ENCODE results near the gene SNX18.
A peak's percentile ranks its signal among the peaks of the same experiment; 100 is the strongest.
"Not testable (repeated sequence)": the region's sequence is repeated elsewhere in the genome, so short reads cannot be mapped to it uniquely, and the experiment has no call there.

SNX18 gene

DNA sequence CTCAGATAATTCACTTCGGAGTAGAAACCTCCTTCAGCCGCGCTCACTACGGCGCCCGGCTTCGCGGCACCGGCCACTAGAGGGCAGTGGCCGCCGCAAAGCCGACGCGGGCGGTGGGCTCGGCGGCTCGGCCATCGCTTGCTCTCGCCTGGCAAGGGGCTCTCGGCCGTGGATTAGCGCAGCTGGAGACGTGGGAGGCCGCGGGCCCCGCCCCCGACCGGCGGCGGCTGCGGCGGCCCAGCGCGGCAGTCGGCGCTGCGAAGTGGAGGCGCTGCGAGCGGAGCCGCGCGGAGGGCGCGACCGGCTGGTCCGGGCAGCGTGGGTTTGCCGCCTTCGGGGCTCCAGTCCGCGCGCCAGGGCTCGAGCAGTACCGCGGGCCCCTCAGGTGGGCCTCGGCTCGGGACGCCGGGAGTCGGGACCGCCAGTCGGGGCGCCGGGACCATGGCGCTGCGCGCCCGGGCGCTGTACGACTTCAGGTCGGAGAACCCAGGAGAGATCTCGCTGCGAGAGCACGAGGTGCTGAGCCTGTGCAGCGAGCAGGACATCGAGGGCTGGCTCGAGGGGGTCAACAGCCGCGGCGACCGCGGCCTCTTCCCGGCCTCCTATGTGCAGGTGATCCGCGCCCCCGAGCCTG is at the start of gene SNX18:
Gene SNX18, plus strand, starts transcription at position 248 of the 634 bp plus-strand sequence. Its CDS starts 194 bp downstream, at position 442.
- peak; percentile 49 for DNase-seq

GRCh38 chr5:54469622-54470021 is 47.9 kb upstream of the SNX18 start:
- no peak for DNase-seq

GRCh38 chr5:54470128-54470527 is 47.4 kb upstream of the SNX18 start:
- no peak for DNase-seq

DNA sequence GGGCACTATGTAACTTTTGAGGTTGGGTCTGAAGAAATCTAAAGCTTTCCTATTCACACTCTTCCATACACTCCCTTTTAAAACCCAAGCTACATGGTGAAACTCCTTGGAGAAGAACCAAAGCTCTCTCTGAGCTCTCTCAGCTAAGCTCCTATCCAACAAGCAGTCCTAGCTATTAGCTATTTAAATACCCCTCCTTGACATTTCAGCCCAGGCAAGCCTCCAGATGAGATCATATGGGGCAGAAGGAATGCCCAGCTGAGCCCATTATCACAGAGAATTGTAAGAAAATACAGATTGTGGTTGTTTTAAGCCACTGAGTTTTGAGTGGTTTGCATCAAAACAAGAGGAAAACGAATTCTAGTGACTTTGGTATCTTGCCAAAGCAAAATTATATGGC is 46.9 kb upstream of the SNX18 start:
- DNase-seq, result no peak

- no peak for DNase-seq
These were observed 46.2 kb upstream of the SNX18 start for GRCh38 chr5:54471398-54471797.

DNA sequence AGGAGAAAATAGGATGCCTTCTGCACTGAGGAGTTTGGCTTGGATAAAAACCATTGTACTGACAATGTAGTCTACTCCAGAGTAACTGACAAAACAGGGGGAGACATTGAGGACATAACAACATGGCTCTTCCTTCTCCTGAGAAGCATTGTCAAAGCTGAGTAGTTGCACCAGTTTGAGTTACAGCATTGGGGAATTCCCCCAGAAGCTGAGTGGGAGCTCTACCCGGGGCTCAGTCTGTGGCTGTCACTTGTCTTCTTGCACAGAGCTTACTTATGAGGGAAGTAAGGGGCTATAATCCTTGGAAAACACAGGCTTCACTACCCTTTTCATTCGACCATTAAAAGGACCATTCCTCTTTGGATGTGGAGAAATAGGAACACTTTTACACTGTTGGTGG is 40.9 kb upstream of the SNX18 start:
- no peak for DNase-seq

GRCh38 chr5:54477941-54478478 is 39.5 kb upstream of the SNX18 start:
- DNase-seq, result no peak

GRCh38 chr5:54480296-54480695 is 37.3 kb upstream of the SNX18 start:
- no peak for DNase-seq

DNA sequence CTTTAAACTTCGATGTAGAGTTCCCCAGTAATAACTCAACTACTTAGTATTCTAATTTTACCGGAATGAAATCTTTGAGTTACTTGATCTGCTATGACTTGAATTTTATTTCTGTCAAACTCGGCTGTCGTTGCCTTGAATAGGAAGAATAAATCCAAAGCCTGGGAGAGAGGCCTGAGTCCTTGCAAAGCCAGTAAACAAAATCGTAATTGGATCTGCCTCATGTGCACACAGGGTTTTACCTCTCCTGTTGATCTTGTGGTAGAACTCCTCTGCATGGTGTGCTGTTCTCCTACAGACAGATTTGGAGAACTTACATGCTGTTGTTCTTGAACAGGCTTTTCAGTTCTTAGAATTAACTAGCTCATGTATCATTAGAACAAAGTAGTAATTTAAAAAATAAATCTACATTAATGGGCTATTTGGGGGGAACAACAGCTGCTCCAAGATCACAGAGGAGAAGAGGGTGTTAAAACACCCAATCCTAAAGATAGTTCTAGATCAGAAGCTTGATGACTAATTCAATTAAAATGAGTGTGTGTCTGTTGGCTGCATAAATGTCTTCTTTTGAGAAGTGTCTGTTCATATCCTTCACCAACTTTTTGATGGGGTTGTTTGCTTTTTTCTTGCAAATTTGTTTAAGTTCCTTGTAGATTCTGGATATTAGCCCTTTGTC is 33.2 kb upstream of the SNX18 start:
- DNase-seq, result no peak

DNA sequence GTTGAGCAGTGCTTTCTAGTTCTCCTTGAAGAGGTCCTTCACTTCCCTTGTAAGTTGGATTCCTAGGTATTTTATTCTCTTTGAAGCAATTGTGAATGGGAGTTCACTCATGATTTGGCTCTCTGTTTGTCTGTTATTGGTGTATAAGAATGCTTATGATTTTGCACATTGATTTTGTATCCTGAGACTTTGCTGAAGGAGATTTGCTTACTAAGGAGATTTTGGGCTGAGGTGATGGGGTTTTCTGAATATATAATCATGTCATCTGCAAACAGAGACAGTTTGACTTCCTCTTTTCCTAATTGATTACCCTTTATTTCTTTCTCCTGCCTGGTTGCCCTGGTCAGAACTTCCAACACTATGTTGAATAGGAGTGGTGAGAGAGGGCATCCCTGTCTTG is 31.9 kb upstream of the SNX18 start:
- not testable (repeated sequence) for DNase-seq

- not testable (repeated sequence) for DNase-seq
These were observed 27.9 kb upstream of the SNX18 start for GRCh38 chr5:54489648-54489979.

- no peak for DNase-seq
These were observed 26.2 kb upstream of the SNX18 start for GRCh38 chr5:54491326-54491725.

GRCh38 chr5:54492178-54492577 is 25.4 kb upstream of the SNX18 start:
- no peak for DNase-seq

DNA sequence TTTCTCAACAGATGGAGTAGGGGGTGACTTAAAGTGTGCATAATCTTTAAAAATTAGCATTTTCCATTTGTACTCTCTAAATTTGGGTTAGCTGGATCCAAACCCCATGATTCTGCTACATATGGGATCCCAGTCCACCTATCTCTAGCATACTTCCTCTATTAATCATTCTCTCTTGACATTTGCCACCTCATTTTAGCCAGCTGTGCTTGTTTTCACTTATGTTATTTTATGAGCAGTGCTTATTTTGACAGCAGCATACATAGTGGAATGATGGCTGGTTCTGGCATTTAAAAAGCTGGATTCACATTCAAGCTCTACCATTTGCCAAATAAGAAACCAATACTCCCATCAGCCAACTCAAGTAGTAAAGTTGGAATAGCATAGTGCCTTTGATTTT is 22.5 kb upstream of the SNX18 start:
- DNase-seq, result no peak

GRCh38 chr5:54514291-54514690 is 3.3 kb upstream of the SNX18 start:
- DNase-seq, result no peak

DNA sequence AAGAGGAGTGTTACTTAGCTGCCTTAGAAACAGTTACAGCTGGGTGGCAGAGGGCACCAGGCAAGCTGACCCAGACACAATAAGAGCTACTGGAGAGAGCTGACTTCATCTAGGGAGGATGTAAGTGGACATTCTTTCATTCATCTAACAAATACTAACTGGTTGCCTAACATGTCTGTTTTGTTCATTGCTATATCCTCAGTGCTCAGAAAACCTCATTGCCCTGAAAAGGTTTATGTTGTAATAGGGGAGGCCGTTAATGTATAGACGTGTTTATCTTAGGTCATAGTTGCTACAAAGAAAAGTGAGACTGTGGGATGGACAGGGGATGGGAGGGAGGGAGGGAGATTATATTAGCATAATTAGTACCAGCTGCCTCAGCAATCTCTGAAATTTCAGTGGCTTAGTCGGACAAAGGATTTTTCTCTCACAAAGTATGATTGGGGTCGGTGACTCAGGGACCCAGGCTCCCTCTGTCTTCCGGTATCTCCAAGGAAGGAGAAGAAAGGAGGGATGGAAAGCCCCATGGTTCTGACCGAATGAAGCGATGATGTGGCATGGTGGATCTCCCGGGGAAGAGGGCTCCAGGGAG is 2.6 kb upstream of the SNX18 start:
- no peak for DNase-seq

- no peak for DNase-seq
These were observed 1.9 kb upstream of the SNX18 start for GRCh38 chr5:54515634-54516033.

DNA sequence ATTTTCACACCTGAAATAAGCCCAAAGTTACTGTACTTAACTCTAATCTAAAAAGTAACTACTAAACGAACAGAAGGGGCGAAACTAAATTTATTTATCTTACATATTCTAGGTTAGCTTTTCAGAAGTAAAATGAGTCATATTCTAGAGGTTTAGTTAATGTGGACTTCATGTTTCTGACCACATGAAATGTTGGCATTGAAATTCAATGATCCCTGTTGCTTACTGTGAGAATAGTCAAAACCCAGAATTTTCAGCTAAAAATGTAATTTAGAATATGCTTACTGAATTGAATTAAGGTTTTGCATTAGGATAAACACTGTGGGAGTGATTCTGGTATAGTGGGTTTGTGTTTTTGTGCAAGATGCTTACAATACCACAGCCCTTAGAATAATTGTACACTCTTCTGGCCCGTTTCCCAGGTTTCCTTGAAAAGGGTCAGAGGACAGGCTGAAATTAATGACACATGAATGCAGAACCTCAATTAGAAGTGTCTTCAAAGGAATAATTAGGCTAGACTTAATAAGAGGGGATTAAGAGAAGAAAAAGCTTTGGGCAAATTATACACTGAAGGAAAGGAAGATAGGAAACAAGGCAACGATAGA is 1.4 kb upstream of the SNX18 start:
- peak; percentile 39 for DNase-seq

- DNase-seq, result no peak
These were observed 416 bp upstream of the SNX18 start for GRCh38 chr5:54517174-54517511.

DNA sequence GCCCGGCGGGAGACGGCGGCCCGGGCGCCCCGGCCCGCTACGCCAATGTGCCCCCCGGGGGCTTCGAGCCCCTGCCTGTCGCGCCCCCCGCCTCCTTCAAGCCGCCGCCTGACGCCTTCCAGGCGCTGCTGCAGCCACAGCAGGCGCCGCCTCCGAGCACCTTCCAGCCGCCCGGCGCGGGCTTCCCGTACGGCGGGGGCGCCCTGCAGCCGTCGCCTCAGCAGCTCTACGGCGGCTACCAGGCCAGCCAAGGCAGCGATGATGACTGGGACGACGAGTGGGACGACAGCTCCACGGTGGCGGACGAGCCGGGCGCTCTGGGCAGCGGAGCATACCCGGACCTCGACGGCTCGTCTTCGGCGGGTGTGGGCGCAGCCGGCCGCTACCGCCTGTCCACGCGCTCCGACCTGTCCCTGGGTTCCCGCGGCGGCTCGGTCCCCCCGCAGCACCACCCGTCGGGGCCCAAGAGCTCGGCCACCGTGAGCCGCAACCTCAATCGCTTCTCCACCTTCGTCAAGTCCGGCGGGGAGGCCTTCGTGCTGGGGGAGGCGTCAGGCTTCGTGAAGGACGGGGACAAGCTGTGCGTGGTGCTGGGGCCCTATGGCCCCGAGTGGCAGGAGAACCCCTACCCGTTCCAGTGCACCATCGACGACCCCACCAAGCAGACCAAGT is 723 bp downstream of the SNX18 start:
- DNase-seq, result no peak

DNA sequence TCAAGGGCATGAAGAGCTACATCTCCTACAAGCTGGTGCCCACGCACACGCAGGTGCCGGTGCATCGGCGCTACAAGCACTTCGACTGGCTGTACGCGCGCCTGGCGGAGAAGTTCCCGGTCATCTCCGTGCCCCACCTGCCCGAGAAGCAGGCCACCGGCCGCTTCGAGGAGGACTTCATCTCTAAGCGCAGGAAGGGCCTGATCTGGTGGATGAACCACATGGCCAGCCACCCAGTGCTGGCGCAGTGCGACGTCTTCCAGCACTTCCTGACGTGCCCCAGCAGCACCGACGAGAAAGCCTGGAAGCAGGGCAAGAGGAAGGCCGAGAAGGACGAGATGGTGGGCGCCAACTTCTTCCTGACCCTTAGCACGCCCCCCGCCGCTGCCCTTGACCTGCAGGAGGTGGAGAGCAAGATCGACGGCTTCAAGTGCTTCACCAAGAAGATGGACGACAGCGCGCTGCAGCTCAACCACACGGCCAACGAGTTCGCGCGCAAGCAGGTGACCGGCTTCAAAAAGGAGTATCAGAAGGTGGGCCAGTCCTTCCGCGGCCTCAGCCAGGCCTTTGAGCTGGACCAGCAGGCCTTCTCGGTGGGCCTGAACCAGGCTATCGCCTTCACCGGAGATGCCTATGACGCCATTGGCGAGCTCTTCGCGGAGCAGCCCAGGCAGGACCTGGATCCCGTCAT is 1.4 kb downstream of the SNX18 start:
- DNase-seq, result no peak

- DNase-seq, result no peak
These were observed 1.9 kb downstream of the SNX18 start for GRCh38 chr5:54519509-54519876.

DNA sequence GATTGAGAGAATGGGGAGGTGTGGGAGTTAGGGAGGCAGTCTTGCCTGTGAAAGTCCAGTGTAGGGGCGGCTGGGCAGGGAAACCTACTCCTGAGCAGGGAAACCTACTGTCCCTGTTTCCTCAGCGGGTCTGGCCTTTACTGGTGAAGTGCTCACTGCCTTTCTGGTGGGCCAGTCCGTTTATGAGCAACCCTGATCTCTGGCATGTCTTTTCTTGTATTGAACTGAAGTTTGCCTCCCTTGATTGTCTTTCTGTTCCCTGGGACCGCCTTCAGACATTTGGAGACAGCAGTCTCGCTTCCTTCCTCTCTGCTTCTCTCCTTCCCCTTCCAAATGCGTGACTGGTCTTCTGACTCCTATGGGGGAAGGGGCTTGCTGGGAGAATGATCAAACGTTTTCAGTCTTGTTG is 2.9 kb downstream of the SNX18 start:
- DNase-seq, result no peak

All from NCI-H1105 (cell line).